K562 (cell line): ENCODE data around the gene HOXC4. TPM values are rescaled to one million over a fixed set of nuclear protein-coding genes. Genes with fewer than 3 reads are reported as not detected.

ENCODE experiments used
- ATAC-seq: fragments of 200-7000 bp; cut with Tn5 transposase; 3 replicates; pipeline ENCODE4 v1.9.1; 2020; ENCODE audit warnings: moderate library complexity
- BruUV-seq: library from RNA; stranded (reverse); fragments of 400-500 nt; replicated peaks from 2 replicates; lab custom pipeline; 2021; lab: Mats Ljungman, UMichigan
- CTCF ChIA-PET: fragments of 300-600 bp; formaldehyde crosslinking; extraction: SDS; loops from one replicate; lab custom pipeline; 2021; ENCODE audit warnings: low intra/inter-chr PET ratio; lab: Yijun Ruan, JAX
- POLR2A ChIA-PET: fragments of 300-600, 350-650 bp; sonication (Branson Sonifier 250); formaldehyde crosslinking; extraction: SDS; loops from one replicate; lab custom pipeline; 2021; ENCODE audit warnings: antibody characterized with exemption, inconsistent platforms; lab: Yijun Ruan, JAX
- DNase-seq, 4 experiments: peaks; one replicate each; pipeline versions ENCODE4 v3.0.0 to v3.0.0-alpha.2; 2011 to 2018; ENCODE audit warnings: low spot score in 3 of 4, mixed read lengths in 3 of 4; ENCODE audit errors: extremely low read depth in 1 of 4
- FAIRE-seq: peaks from 2 replicates; lab custom pipeline; 2011; peaks lifted over from hg19 to GRCh38; lab: Jason Lieb, UNC
- H2AFZ ChIP-seq: 2 replicates; pipeline ENCODE4 v1.6.0; 2011; ENCODE audit warnings: low read depth, low read length, control low read depth, inconsistent platforms
- H3K27ac ChIP-seq: fragments of 200-600 bp; 3 replicates; pipeline ENCODE4 v1.8.0; 2011; ENCODE audit warnings: low read depth, mild to moderate bottlenecking, control low read depth, inconsistent platforms, low read length, moderate library complexity, mixed read lengths; ENCODE audit errors: extremely low read depth
- H3K27me3 ChIP-seq, 2 experiments: fragments of 300-600 bp in 1 of 2; 2 replicates in 1 of 2; 3 replicates in 1 of 2; pipeline versions ENCODE4 v1.6.0 to v1.8.0; 2011; ENCODE audit warnings: inconsistent platforms in 2 of 2, low read length in 2 of 2, mild to moderate bottlenecking in 1 of 2, mixed read lengths in 1 of 2, moderate library complexity in 1 of 2; ENCODE audit not compliant: control insufficient read depth in 2 of 2, insufficient read depth in 2 of 2
- H3K36me3 ChIP-seq: fragments of 300-600 bp; 3 replicates; pipeline ENCODE4 v1.8.0; 2011; ENCODE audit warnings: mild to moderate bottlenecking, low read length, inconsistent platforms; ENCODE audit not compliant: control insufficient read depth, insufficient read depth
- H3K4me1 ChIP-seq, 2 experiments: fragments of 200-600 bp in 1 of 2; replicated peaks in 1 of 2; 2 replicates in 1 of 2; 3 replicates in 1 of 2; pipeline versions ENCODE4 v1.5.1 to v1.8.0; 2011; ENCODE audit warnings: inconsistent platforms in 2 of 2, low read length in 2 of 2, mild to moderate bottlenecking in 1 of 2, mixed read lengths in 1 of 2, moderate library complexity in 1 of 2; ENCODE audit not compliant: control insufficient read depth in 2 of 2, insufficient read depth in 2 of 2
- H3K4me2 ChIP-seq: 2 replicates; pipeline ENCODE4 v1.6.1; 2011; ENCODE audit warnings: low read length, control low read depth, inconsistent platforms, mixed read lengths; ENCODE audit not compliant: insufficient read depth
- H3K4me3 ChIP-seq: fragments of 200-600 bp; sonication (generic), shearing (Covaris generic); 2 replicates; pipeline ENCODE4 v1.5.1; 2016; ENCODE audit warnings: control low read depth, inconsistent platforms
- H3K79me2 ChIP-seq: fragments of 200-600 bp; 3 replicates; pipeline ENCODE4 v1.8.0; 2011; ENCODE audit warnings: low read length, inconsistent platforms; ENCODE audit not compliant: control insufficient read depth, insufficient read depth
- H3K9ac ChIP-seq, 2 experiments: 2 replicates each; pipeline versions ENCODE4 v1.6.0 to v1.6.1; 2011; ENCODE audit warnings: low read depth in 2 of 2, low read length in 2 of 2, control low read depth in 1 of 2, inconsistent platforms in 1 of 2, mild to moderate bottlenecking in 1 of 2, mixed read lengths in 1 of 2; ENCODE audit not compliant: insufficient read depth in 1 of 2
- H3K9me1 ChIP-seq: one replicate; pipeline ENCODE4 v1.6.0; 2011; ENCODE audit warnings: inconsistent platforms, mild to moderate bottlenecking, low read length, moderate library complexity; ENCODE audit not compliant: control insufficient read depth, insufficient read depth
- H3K9me3 ChIP-seq: replicated peaks from 2 replicates; pipeline ENCODE4 v1.5.1; 2011; ENCODE audit warnings: low read depth, low read length, inconsistent platforms; ENCODE audit not compliant: control insufficient read depth, insufficient read depth
- H4K20me1 ChIP-seq: replicated peaks from 2 replicates; pipeline ENCODE4 v1.6.1; 2011; ENCODE audit warnings: low read length, inconsistent platforms, mixed read lengths; ENCODE audit not compliant: control insufficient read depth, insufficient read depth
- CEBPB ChIP-seq: fragments of 450-650 bp; IDR thresholded peaks from 2 replicates; pipeline ENCODE4 v1.6.1; 2016; ENCODE audit warnings: missing genetic modification characterization, missing compliant biosample characterization
- MBD2 ChIP-seq: sonication (generic); IDR thresholded peaks from 2 replicates; pipeline ENCODE4 v1.6.1; 2016; ENCODE audit warnings: low read depth, borderline replicate concordance
- POLR2G ChIP-seq: fragments of 200-400 bp; formaldehyde crosslinking; IDR thresholded peaks from 2 replicates; pipeline ENCODE4 v1.6.1; 2017; ENCODE audit warnings: low read depth, mild to moderate bottlenecking, antibody characterized with exemption, low read length, moderate library complexity
- PRPF4 ChIP-seq: fragments of 200-400 bp; formaldehyde crosslinking; IDR thresholded peaks from one replicate; pipeline ENCODE4 v1.6.1; 2017; ENCODE audit warnings: low read length, low read depth, mild to moderate bottlenecking; ENCODE audit not compliant: insufficient read depth, poor library complexity, severe bottlenecking
- VEZF1 ChIP-seq: fragments of 200-800 bp; sonication (Bioruptor generic); IDR thresholded peaks from 2 replicates; pipeline ENCODE4 v1.6.1; 2017; ENCODE audit warnings: missing genetic modification characterization, missing compliant biosample characterization
- ZNF778 ChIP-seq: fragments of 450-650 bp; formaldehyde crosslinking; IDR thresholded peaks from 2 replicates; pipeline ENCODE4 v1.4.0; 2020; ENCODE audit warnings: mild to moderate bottlenecking, moderate library complexity
- WGBS: fragments of 100-300 bp; shearing (Covaris generic); methylation state at CpG from one replicate; pipeline ENCODE4 v1.1.6; 2016; ENCODE audit warnings: low coverage, mixed read lengths; ENCODE audit not compliant: insufficient coverage; ENCODE audit errors: missing lambda C conversion rate; 5-methylcytosine and 5-hydroxymethylcytosine counted together
- in situ Hi-C: fragments of 300-500 bp; cut with MboI; formaldehyde crosslinking; loops from 4 replicates; pipeline ENCODE4 v1.15.0; 2018; ENCODE audit warnings: inconsistent platforms, mixed read lengths
- intact Hi-C: fragments of 100-400 bp; cut with micrococcal nuclease; formaldehyde crosslinking; loops from 2 replicates; pipeline ENCODE4 v1.14.2; 2022
- polyA plus RNA-seq, 8 experiments: library from polyadenylated mRNA; depleted of rRNA in 4 of 8; stranded (reverse) in 5 of 8; unstranded in 3 of 8; fragments of >200 nt; fragmentation: Nextera tagmentation in 2 of 8; fragmentation: Illumina TruSeq in 1 of 8; extraction: Ambion mirVana in 2 of 8; extraction: Trizol in 1 of 8; gene quantifications; 2 replicates each; pipeline versions ENCODE4 v1.2.1 to v1.2.3, GENCODE V29; 2011 to 2014; ENCODE audit warnings: inconsistent platforms in 1 of 8, missing spikeins in 1 of 8
- total RNA-seq, 7 experiments: library from RNA; depleted of rRNA in 6 of 7; stranded (reverse); fragments of >200 nt in 6 of 7; fragmentation: Illumina TruSeq in 2 of 7; extraction: Trizol in 2 of 7; gene quantifications; 2 replicates each; pipeline versions ENCODE4 v1.2.1 to v1.2.3, GENCODE V29; 2011 to 2021; ENCODE audit warnings: low replicate concordance in 1 of 7

Gene HOXC4
- total and polyA plus RNA-seq, 9 of the 15 experiments (the other 6 are each of a cell fraction or from before 2014, with no cell fraction given): 0.06 to 1.5 (median 0.44) TPM; not detected in 1

GRCh38 chr12:54030889-54031471 lies 22.7 kb upstream of the HOXC4 start:
- Histone ChIP-seq H3K27me3 (no peaks in the 10 kb centered on the region), H3K79me2 (no peaks in the 10 kb centered on the region), H2AFZ (no peak overlapping the region), H3K27ac (no peak overlapping the region), H3K4me3 (no peak overlapping the region), H3K4me2 (no peak overlapping the region), H3K9me3 (no peaks in the 10 kb centered on the region), H4K20me1 (no peaks in the 10 kb centered on the region), H3K4me1 (peaks cover 2 to 25% of the 10 kb centered on the region in 2 experiments; a peak in 3 of 5 replicates), H3K9ac (no peak overlapping the region), H3K9me1 (no peaks in the 10 kb centered on the region), H3K36me3 (peaks cover 2% of the 10 kb centered on the region; the same call in 1 of the 3 replicates)
- CTCF ChIA-PET: interaction anchor here (2.6 kb wide), 1 partner anchor 170 kb away, joined by 36 read pairs; no protein-coding TSS in a partner anchor
- in situ Hi-C loops: no loop called here
- 78% methylated on average over 19 of the region's 46 CpGs for WGBS
- FAIRE-seq: no peak
- TF ChIP-seq ZNF778 (CRISPR knock-in tag): no peak
- no peak for TF ChIP-seq VEZF1 (CRISPR knock-in tag)
- TF ChIP-seq POLR2G: 0 out of 2 replicates have a peak, but pooled peaks have one; percentile 22
- no peak for TF ChIP-seq MBD2
- TF ChIP-seq PRPF4: peak; percentile 26
- peak; percentile 22; the same call in 1 of the 2 replicates for TF ChIP-seq CEBPB
- POLR2A ChIA-PET: interaction anchor here (0.8 to 1.0 kb wide), 3 partner anchors 8 to 166 kb away, joined by 3 to 5 read pairs (median 4); no protein-coding TSS in a partner anchor
- no peak for ATAC-seq
- DNase-seq: no peak
- intact Hi-C loops: no loop called here
- no TSS peak for BruUV-seq
